Measurements from ENCODE around the gene FAXDC2.
A peak's percentile ranks its signal among the peaks of the same experiment; 100 is the strongest.

FAXDC2 gene

DNA sequence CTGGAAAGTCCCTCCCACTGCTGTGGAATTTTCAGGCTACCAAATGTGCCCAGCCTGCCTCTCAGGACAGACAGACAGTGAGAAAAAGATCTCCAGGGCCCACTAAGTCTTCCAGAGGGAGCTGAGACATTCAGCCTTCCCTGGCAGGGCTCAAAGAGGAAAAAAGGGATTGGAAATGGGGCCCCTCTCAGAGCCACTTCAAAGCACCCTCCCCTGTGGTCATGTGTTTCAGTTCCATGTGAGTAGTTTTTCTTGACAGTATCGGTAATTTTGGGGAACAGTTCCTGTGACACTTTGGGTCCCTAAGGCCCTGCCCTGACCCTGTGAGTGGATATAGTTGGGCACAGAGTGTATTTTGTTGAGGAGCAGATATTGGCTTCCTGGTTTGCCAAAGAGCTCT lies 70.3 kb downstream of the FAXDC2 start:
- Histone ChIP-seq H3K27ac (ENCODE audit: low read depth, low read length) (no peak overlapping the region), H3K27me3 (ENCODE audit: insufficient read depth, low read length) (no peaks in the 10 kb centered on the region), H3K79me2 (ENCODE audit: control insufficient read depth, insufficient read depth, low read length, unreplicated experiment) (peaks cover 90% of the 10 kb centered on the region), H2AFZ (ENCODE audit: low read length, unreplicated experiment) (no peak overlapping the region), H3K4me3 (ENCODE audit: low read depth, low read length) (no peak overlapping the region), H3K36me3 (ENCODE audit: insufficient read depth, low read length) (no peaks in the 10 kb centered on the region), H3K4me1 (ENCODE audit: control insufficient read depth, insufficient read depth, low read length, unreplicated experiment) (peaks cover 55% of the 10 kb centered on the region)

DNA sequence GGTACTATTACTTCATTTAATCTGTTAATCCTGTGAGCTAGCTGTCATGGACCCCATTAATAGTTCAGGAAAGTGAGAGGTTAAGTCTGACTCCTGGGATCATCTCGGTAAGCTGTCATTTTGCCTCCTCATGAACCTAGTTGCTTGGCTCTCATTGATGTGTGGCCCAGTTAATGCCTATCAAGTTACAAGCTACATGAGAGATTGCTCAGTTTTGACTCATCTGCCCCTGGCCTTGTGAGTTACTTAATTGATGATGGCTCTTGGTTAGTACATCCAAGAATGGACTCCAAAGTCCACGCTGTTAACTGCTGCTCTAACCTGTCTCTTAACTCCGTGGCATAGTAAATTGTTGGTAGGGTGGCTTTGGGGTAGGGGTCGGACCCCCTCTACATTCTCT lies 71.3 kb downstream of the FAXDC2 start:
- Histone ChIP-seq H3K36me3 (ENCODE audit: insufficient read depth, low read length) (no peaks in the 10 kb centered on the region), H3K27me3 (ENCODE audit: insufficient read depth, low read length) (no peaks in the 10 kb centered on the region), H2AFZ (ENCODE audit: low read length, unreplicated experiment) (no peak overlapping the region), H3K27ac (ENCODE audit: low read depth, low read length) (peak overlapping the region; percentile 54), H3K4me3 (ENCODE audit: low read depth, low read length) (peak overlapping the region; percentile 11; the same call in 1 of the 2 replicates), H3K4me1 (ENCODE audit: control insufficient read depth, insufficient read depth, low read length, unreplicated experiment) (peaks cover 51% of the 10 kb centered on the region), H3K79me2 (ENCODE audit: control insufficient read depth, insufficient read depth, low read length, unreplicated experiment) (peaks cover 90% of the 10 kb centered on the region)

- H3K4me1 ChIP-seq (ENCODE audit: control insufficient read depth, insufficient read depth, low read length, unreplicated experiment): peaks cover 45% of the 10 kb centered on the region
- H3K36me3 ChIP-seq (ENCODE audit: insufficient read depth, low read length): no peaks in the 10 kb centered on the region
- H3K79me2 ChIP-seq (ENCODE audit: control insufficient read depth, insufficient read depth, low read length, unreplicated experiment): peaks cover 90% of the 10 kb centered on the region
- H3K27ac ChIP-seq (ENCODE audit: low read depth, low read length): peak overlapping the region; percentile 54
- no peaks in the 10 kb centered on the region for H3K27me3 ChIP-seq (ENCODE audit: insufficient read depth, low read length)
- H3K4me3 ChIP-seq (ENCODE audit: low read depth, low read length): peak overlapping the region; percentile 11; the same call in 1 of the 2 replicates
- H2AFZ ChIP-seq (ENCODE audit: low read length, unreplicated experiment): no peak overlapping the region
These were observed 71.9 kb downstream of the FAXDC2 start for GRCh38 chr5:154778534-154778933.

DNA sequence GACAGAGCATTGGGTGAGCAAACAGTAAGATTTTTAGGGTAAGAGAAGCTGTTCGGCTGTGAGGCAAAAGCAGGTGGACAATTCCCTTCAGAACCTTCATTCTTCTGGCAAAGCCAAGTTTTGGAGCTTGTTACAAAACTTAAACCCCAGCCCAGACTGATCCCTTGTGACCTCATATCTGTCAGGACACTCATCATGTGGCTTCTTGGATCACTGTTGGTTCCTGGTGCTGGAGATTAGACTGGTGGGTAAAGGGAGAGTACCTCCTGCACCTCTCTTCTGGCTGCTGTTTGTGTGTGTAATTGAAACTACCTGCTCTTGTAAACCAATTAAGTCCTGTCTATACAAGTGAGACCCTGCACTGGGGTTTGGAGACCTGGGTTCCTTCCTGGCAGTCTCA lies 74.2 kb downstream of the FAXDC2 start:
- Histone ChIP-seq H3K4me3 (ENCODE audit: low read depth, low read length) (no peak overlapping the region), H3K27me3 (ENCODE audit: insufficient read depth, low read length) (no peaks in the 10 kb centered on the region), H2AFZ (ENCODE audit: low read length, unreplicated experiment) (no peak overlapping the region), H3K27ac (ENCODE audit: low read depth, low read length) (no peak overlapping the region), H3K79me2 (ENCODE audit: control insufficient read depth, insufficient read depth, low read length, unreplicated experiment) (peaks cover 90% of the 10 kb centered on the region), H3K36me3 (ENCODE audit: insufficient read depth, low read length) (no peaks in the 10 kb centered on the region), H3K4me1 (ENCODE audit: control insufficient read depth, insufficient read depth, low read length, unreplicated experiment) (peaks cover 29% of the 10 kb centered on the region)

- Histone ChIP-seq H3K36me3 (ENCODE audit: insufficient read depth, low read length) (no peaks in the 10 kb centered on the region), H3K4me1 (ENCODE audit: control insufficient read depth, insufficient read depth, low read length, unreplicated experiment) (peaks cover 20% of the 10 kb centered on the region), H3K27ac (ENCODE audit: low read depth, low read length) (no peak overlapping the region)
These were observed 77.1 kb downstream of the FAXDC2 start for GRCh38 chr5:154773326-154773725.

DNA sequence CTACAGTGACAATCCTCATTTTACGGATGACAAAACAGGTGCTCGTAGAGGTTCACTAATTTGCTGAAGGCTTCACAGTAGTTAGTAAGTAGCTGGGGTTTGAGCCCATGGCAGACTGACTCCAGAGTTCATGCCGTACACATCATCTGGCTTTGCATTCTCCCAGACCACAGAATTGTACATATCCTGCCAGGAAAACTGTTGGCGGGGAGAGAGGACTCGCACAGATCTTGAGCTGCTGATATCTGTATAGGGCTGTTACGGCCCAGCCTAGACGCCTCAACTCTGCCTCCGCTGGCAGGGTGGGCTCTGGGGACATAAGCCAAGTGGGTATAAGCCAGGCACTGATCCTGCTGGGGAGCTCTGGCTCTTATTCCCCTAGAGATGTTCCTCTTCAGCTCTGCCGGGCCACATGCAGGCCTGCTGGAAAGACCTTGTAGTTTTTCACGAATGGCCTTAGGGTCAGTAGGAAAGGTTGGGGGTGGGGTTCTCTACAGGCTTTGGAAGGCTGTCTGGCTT lies 79.0 kb downstream of the FAXDC2 start:
- Histone ChIP-seq H3K4me3 (ENCODE audit: low read depth, low read length) (no peak overlapping the region), H3K36me3 (ENCODE audit: insufficient read depth, low read length) (no peaks in the 10 kb centered on the region), H3K27ac (ENCODE audit: low read depth, low read length) (no peak overlapping the region), H2AFZ (ENCODE audit: low read length, unreplicated experiment) (no peak overlapping the region), H3K79me2 (ENCODE audit: control insufficient read depth, insufficient read depth, low read length, unreplicated experiment) (peaks cover 95% of the 10 kb centered on the region), H3K4me1 (ENCODE audit: control insufficient read depth, insufficient read depth, low read length, unreplicated experiment) (peaks cover 20% of the 10 kb centered on the region), H3K27me3 (ENCODE audit: insufficient read depth, low read length) (no peaks in the 10 kb centered on the region)

More at GRCh38 chr5:154773326-154773725, 77.1 kb downstream of the FAXDC2 start:
- no peak overlapping the region for H2AFZ ChIP-seq (ENCODE audit: low read length, unreplicated experiment)
- no peaks in the 10 kb centered on the region for H3K27me3 ChIP-seq (ENCODE audit: insufficient read depth, low read length)
- no peak overlapping the region for H3K4me3 ChIP-seq (ENCODE audit: low read depth, low read length)
- H3K79me2 ChIP-seq (ENCODE audit: control insufficient read depth, insufficient read depth, low read length, unreplicated experiment): peaks cover 89% of the 10 kb centered on the region

DNA sequence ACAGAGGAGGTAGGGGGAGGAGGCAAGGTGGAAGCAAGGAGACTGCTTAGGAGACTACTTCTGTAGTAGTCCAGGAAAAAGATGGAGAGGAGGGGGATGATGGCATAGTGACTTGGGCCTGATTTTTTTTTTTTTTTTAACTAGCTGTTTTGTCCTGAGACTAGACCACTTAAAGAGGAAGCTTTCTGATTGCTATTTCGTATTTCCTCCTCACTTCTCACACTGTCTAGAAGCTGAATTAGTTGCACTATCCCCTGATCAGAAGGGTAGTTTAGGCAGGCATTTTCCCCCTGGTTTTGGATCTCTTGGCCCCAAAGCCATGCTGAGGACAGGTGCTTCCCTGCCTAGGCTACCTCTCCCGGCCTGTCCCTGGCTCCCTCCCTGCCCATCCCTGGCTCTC lies 80.3 kb downstream of the FAXDC2 start:
- H3K4me1 ChIP-seq (ENCODE audit: control insufficient read depth, insufficient read depth, low read length, unreplicated experiment): peaks cover 26% of the 10 kb centered on the region
- H3K4me3 ChIP-seq (ENCODE audit: low read depth, low read length): no peak overlapping the region
- H3K27ac ChIP-seq (ENCODE audit: low read depth, low read length): no peak overlapping the region
- H3K27me3 ChIP-seq (ENCODE audit: insufficient read depth, low read length): no peaks in the 10 kb centered on the region
- H3K36me3 ChIP-seq (ENCODE audit: insufficient read depth, low read length): no peaks in the 10 kb centered on the region
- H3K79me2 ChIP-seq (ENCODE audit: control insufficient read depth, insufficient read depth, low read length, unreplicated experiment): peaks cover 96% of the 10 kb centered on the region
- H2AFZ ChIP-seq (ENCODE audit: low read length, unreplicated experiment): no peak overlapping the region

All from ACC112 (cell line).